B cell (primary cell): ENCODE results near the gene KNL1. TPM values are rescaled to one million over a fixed set of nuclear protein-coding genes. Genes with fewer than 3 reads are reported as not detected.

Source experiments
- ATAC-seq: fragments of 200-7000 bp; cut with Tn5 transposase; one replicate; pipeline ENCODE4 v1.10.0; 2021; ENCODE audit warnings: low read depth, mild to moderate bottlenecking, moderate number of reproducible peaks, moderate library complexity
- CTCF ChIA-PET: fragments of 350-600 bp; sonication (Branson Sonifier 250); formaldehyde crosslinking; loops from one replicate; lab custom pipeline; 2021; ENCODE audit warnings: antibody characterized with exemption, inconsistent platforms; lab: Charles Lee
- POLR2A ChIA-PET: fragments of 350-600 bp; sonication (Branson Sonifier 250); formaldehyde crosslinking; loops from one replicate; lab custom pipeline; 2021; ENCODE audit warnings: antibody characterized with exemption; lab: Charles Lee
- DNase-seq: peaks from one replicate; pipeline ENCODE4 v3.0.0; 2013
- H2AFZ ChIP-seq: 2 replicates; pipeline ENCODE4 v1.6.1; 2012; ENCODE audit warnings: mild to moderate bottlenecking, low read depth, low read length; ENCODE audit not compliant: insufficient read depth, poor library complexity, severe bottlenecking
- H3K27ac ChIP-seq, 2 donors: 1 replicate in 1 of 2; 2 replicates in 1 of 2; pipeline ENCODE4 v1.5.1; 2012 to 2013; ENCODE audit warnings: low read length in 2 of 2, mild to moderate bottlenecking in 2 of 2, moderate library complexity in 1 of 2
- H3K27me3 ChIP-seq, 4 experiments: fragments of 200-600 bp in 1 of 4; sonication (generic) in 1 of 4; replicated peaks in 1 of 4; 1 replicate in 2 of 4; 2 replicates in 2 of 4; pipeline versions ENCODE4 v1.6.1 to v1.7.0; 2013 to 2016; ENCODE audit warnings: low read length in 3 of 4, mild to moderate bottlenecking in 2 of 4, mixed read lengths in 1 of 4, moderate library complexity in 1 of 4; ENCODE audit not compliant: insufficient read depth in 4 of 4, control insufficient read depth in 3 of 4; ENCODE audit errors: control extremely low read depth in 1 of 4
- H3K36me3 ChIP-seq, 2 experiments: replicated peaks in 1 of 2; 1 replicate in 1 of 2; 2 replicates in 1 of 2; pipeline versions ENCODE4 v1.6.1 to v1.7.1; 2013; ENCODE audit warnings: low read length in 1 of 2; ENCODE audit not compliant: insufficient read depth in 2 of 2, control insufficient read depth in 1 of 2; ENCODE audit errors: control extremely low read depth in 1 of 2, extremely low read depth in 1 of 2
- H3K4me1 ChIP-seq, 2 donors: fragments of 200-600 bp in 1 of 2; sonication (generic) in 1 of 2; 1 replicate in 1 of 2; 2 replicates in 1 of 2; pipeline versions ENCODE4 v1.5.1 to v1.6.1; 2013 to 2017; ENCODE audit warnings: low read length in 2 of 2; ENCODE audit not compliant: control insufficient read depth in 2 of 2, insufficient read depth in 2 of 2
- H3K4me2 ChIP-seq: replicated peaks from 2 replicates; pipeline ENCODE3; 2012; ENCODE audit warnings: mild to moderate bottlenecking, low read depth, low read length; ENCODE audit not compliant: poor library complexity, severe bottlenecking
- H3K4me3 ChIP-seq, 5 experiments: fragments of 200-600 bp in 1 of 5; sonication (generic) in 1 of 5; 1 replicate in 3 of 5; 2 replicates in 2 of 5; pipeline versions ENCODE4 v1.5.1 to v1.7.0; 2011 to 2016; ENCODE audit warnings: low read length in 4 of 5, mild to moderate bottlenecking in 4 of 5, low read depth in 2 of 5, control low read depth in 1 of 5, moderate library complexity in 1 of 5; ENCODE audit not compliant: insufficient read depth in 1 of 5; ENCODE audit errors: control extremely low read depth in 1 of 5, extremely low read depth in 1 of 5
- H3K79me2 ChIP-seq: fragments of 200-600 bp; sonication (generic); one replicate; pipeline ENCODE4 v1.6.0; 2016; ENCODE audit warnings: low read length; ENCODE audit not compliant: control insufficient read depth, insufficient read depth
- H3K9ac ChIP-seq: fragments of 200-600 bp; sonication (generic); 2 replicates; pipeline ENCODE4 v1.6.1; 2017; ENCODE audit warnings: mild to moderate bottlenecking, low read length, moderate library complexity
- H3K9me3 ChIP-seq, 3 donors: one replicate each; pipeline versions ENCODE4 v1.6.1 to v1.7.1; 2013; ENCODE audit warnings: low read length in 2 of 3; ENCODE audit not compliant: control insufficient read depth in 2 of 3, insufficient read depth in 1 of 3; ENCODE audit errors: control extremely low read depth in 1 of 3
- H4K20me1 ChIP-seq: 2 replicates; pipeline ENCODE4 v1.6.0; 2012; ENCODE audit warnings: mild to moderate bottlenecking, low read length; ENCODE audit not compliant: insufficient read depth, control insufficient read depth, poor library complexity, severe bottlenecking
- H3K27ac Mint-ChIP-seq: one replicate; pipeline ENCODE4 v1.8.0; 2021; ENCODE audit warnings: mixed read lengths
- H3K27me3 Mint-ChIP-seq: one replicate; pipeline ENCODE4 v1.8.0; 2021; ENCODE audit warnings: mixed read lengths
- H3K4me1 Mint-ChIP-seq: one replicate; pipeline ENCODE4 v1.8.0; 2021; ENCODE audit warnings: mixed read lengths
- H3K4me3 Mint-ChIP-seq: one replicate; pipeline ENCODE4 v1.8.0; 2021; ENCODE audit warnings: mixed read lengths
- H3K9me3 Mint-ChIP-seq: one replicate; pipeline ENCODE4 v1.8.0; 2022; ENCODE audit warnings: mixed read lengths; ENCODE audit not compliant: insufficient read depth
- EZH2 ChIP-seq: IDR thresholded peaks from 2 replicates; pipeline ENCODE4 v1.6.1; 2012; ENCODE audit warnings: borderline replicate concordance, low read depth, mild to moderate bottlenecking, moderate library complexity, low read length; ENCODE audit not compliant: insufficient read depth, poor library complexity, severe bottlenecking
- whole genome bisulfite sequencing: methylation state at CpG from one replicate; pipeline ENCODE4 v1.1.5; 2013; ENCODE audit warnings: missing lambda C conversion rate; ENCODE audit not compliant: insufficient coverage; 5-methylcytosine and 5-hydroxymethylcytosine counted together
- intact Hi-C: fragments of 100-400 bp; cut with micrococcal nuclease; formaldehyde crosslinking; loops from one replicate; pipeline ENCODE4 v1.10.0; 2022
- polyA plus RNA-seq: library from polyadenylated mRNA; depleted of rRNA; stranded (reverse); fragments of >200 nt; gene quantifications from 2 replicates; pipeline ENCODE4 v1.2.3, GENCODE V29; 2012
- total RNA-seq, 2 donors: library from RNA; stranded (reverse); fragments of 120-200 nt in 1 of 2; gene quantifications; 1 replicate in 1 of 2; 2 replicates in 1 of 2; pipeline versions ENCODE4 v1.2.3 to v1.2.4, GENCODE V29; 2013 to 2022
- TF ChIP-seq, protein P1 (sequence below): fragments of 200-600 bp; IDR thresholded peaks from one replicate; pipeline ENCODE4 v1.8.0; 2022; ENCODE audit warnings: antibody characterized with exemption, mild to moderate bottlenecking

The KNL1 gene
- total and polyA plus RNA-seq, 2 donors (not counting 1 experiment from before 2014, with no cell fraction given) = 0.91 to 4.0 TPM

DNA sequence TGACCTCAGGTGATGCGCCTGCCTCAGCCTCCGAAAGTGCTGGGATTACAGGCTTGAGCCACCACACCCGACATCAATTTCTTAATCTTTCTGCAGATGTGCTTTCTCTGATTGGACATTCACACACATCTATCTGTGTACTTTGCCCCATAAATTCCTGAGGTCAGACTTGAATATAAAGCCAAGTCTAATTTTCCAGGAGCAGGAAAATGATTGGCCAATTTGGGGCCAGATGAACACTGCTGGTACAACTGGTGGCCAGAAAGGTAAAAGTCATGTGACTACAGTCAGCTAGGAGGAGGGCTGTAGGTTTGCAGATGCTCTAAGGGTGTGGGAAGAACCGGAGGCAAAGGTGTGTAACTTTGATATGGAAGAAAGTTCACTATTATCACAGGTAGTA lies 97.7 kb downstream of the KNL1 start:
- H3K27me3 ChIP-seq = no peaks in the 10 kb centered on the region
- no peaks in the 10 kb centered on the region for H3K27me3 Mint-ChIP-seq
- no peaks in the 10 kb centered on the region for H3K79me2 ChIP-seq
- H3K4me2 ChIP-seq = no peak overlapping the region
- H3K4me1 ChIP-seq = peaks cover 7 to 18% of the 10 kb centered on the region in 2 donors
- H2AFZ ChIP-seq = no peak overlapping the region
- no peak for DNase-seq
- H3K4me3 Mint-ChIP-seq = no peak overlapping the region
- H3K36me3 ChIP-seq = peaks cover 0 to 4% of the 10 kb centered on the region in 2 experiments
- H4K20me1 ChIP-seq = no peaks in the 10 kb centered on the region
- H3K9me3 Mint-ChIP-seq = no peaks in the 10 kb centered on the region
- H3K4me3 ChIP-seq = no peak overlapping the region
- intact Hi-C loops = loop anchor here (10.0 kb wide), 1 partner anchor 1283 kb away; the partner anchor contains the start of gene EHD4
- H3K27ac ChIP-seq = no peak overlapping the region
- peaks cover 25% of the 10 kb centered on the region for H3K4me1 Mint-ChIP-seq
- CTCF ChIA-PET = interaction anchor here (1.6 to 4.6 kb wide), 2 partner anchors 12 to 172 kb away, joined by 5 to 25 read pairs; no protein-coding TSS in a partner anchor
- 100% methylated on average over 3 of the region's 4 CpGs for WGBS
- no peaks in the 10 kb centered on the region for H3K9me3 ChIP-seq
- TF ChIP-seq EZH2 = no peak
- TF ChIP-seq, protein P1, sequence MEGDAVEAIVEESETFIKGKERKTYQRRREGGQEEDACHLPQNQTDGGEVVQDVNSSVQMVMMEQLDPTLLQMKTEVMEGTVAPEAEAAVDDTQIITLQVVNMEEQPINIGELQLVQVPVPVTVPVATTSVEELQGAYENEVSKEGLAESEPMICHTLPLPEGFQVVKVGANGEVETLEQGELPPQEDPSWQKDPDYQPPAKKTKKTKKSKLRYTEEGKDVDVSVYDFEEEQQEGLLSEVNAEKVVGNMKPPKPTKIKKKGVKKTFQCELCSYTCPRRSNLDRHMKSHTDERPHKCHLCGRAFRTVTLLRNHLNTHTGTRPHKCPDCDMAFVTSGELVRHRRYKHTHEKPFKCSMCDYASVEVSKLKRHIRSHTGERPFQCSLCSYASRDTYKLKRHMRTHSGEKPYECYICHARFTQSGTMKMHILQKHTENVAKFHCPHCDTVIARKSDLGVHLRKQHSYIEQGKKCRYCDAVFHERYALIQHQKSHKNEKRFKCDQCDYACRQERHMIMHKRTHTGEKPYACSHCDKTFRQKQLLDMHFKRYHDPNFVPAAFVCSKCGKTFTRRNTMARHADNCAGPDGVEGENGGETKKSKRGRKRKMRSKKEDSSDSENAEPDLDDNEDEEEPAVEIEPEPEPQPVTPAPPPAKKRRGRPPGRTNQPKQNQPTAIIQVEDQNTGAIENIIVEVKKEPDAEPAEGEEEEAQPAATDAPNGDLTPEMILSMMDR = no peak
- peak overlapping the region; percentile 7 for H3K27ac Mint-ChIP-seq
- no peak overlapping the region for H3K9ac ChIP-seq
- no peak for ATAC-seq
- POLR2A ChIA-PET = no interaction called here
